ENCODE measurements around the gene CTNNBL1.

GRCh38 chr20:37914367-37914671, 220.5 kb downstream of the CTNNBL1 start:
- TF ChIP-seq, protein P1, sequence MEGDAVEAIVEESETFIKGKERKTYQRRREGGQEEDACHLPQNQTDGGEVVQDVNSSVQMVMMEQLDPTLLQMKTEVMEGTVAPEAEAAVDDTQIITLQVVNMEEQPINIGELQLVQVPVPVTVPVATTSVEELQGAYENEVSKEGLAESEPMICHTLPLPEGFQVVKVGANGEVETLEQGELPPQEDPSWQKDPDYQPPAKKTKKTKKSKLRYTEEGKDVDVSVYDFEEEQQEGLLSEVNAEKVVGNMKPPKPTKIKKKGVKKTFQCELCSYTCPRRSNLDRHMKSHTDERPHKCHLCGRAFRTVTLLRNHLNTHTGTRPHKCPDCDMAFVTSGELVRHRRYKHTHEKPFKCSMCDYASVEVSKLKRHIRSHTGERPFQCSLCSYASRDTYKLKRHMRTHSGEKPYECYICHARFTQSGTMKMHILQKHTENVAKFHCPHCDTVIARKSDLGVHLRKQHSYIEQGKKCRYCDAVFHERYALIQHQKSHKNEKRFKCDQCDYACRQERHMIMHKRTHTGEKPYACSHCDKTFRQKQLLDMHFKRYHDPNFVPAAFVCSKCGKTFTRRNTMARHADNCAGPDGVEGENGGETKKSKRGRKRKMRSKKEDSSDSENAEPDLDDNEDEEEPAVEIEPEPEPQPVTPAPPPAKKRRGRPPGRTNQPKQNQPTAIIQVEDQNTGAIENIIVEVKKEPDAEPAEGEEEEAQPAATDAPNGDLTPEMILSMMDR (conservative IDR thresholded peaks at IDR 0.05; ENCODE audit: low read depth, low read length) = no peak
- TF ChIP-seq POLR2A (IDR thresholded peaks at IDR 0.05; ENCODE audit: low read depth, low read length) (no peak), MXI1 (IDR thresholded peaks at IDR 0.05; ENCODE audit: borderline replicate concordance, low read depth, low read length) (no peak)
